UCSD-AML1 (cell line): Measurements from ENCODE around the gene ATP1A4.

Experiments used
- DNase-seq: peaks from one replicate; lab custom pipeline; 2025; ENCODE audit not compliant: unreplicated experiment; lab: John Stamatoyannopoulos, UW

The ATP1A4 gene

DNA sequence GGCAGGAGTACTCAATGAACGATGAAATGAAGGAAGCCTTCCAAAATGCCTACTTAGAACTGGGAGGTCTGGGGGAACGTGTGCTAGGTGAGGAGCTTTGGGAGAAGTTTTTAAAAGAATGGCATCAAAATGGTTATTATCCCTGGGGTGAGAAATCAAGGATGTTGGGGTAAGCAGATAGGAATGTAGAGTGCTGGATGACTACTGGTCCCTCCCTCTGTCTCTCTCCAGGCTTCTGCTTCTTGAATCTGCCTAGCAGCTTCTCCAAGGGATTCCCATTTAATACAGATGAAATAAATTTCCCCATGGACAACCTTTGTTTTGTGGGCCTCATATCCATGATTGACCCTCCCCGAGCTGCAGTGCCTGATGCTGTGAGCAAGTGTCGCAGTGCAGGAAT is 20.0 kb downstream of the ATP1A4 start:
- no peak for DNase-seq

DNA sequence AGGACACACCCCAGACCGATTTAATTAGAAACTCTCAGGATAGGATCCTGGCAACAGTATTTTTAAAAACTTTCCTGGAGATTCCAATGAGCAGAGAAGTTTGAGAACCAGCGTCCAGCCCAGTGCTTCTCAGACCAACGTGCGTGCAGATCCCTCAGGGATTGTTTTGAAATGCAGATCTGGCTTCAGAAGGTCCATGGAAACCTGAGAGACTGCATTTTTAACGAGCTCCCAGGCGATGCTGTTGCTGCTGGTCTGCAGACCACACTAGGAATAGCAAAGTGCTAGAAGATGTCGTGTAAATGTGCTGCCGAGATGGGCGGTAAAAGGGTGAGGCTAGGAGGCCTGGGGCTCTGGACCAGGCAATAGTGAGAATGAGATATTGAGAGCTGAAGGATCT is 20.6 kb downstream of the ATP1A4 start:
- no peak for DNase-seq

DNA sequence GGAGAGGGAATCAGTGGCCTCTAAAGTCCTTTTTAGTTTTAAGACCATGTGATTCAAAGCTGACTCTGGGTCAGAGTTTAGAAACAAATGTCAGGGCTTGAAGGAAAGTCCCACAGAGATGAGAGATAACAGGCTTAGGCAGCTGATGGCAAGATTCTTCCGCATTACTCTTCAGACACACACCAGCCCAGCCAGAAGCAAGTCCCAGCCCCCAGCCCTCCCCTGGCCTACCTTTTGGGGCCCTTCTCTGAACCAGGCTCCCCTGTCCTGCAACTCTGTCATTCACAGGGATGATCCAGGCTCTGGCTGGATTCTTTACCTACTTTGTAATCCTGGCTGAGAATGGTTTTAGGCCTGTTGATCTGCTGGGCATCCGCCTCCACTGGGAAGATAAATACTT is 25.8 kb downstream of the ATP1A4 start:
- no peak for DNase-seq

DNA sequence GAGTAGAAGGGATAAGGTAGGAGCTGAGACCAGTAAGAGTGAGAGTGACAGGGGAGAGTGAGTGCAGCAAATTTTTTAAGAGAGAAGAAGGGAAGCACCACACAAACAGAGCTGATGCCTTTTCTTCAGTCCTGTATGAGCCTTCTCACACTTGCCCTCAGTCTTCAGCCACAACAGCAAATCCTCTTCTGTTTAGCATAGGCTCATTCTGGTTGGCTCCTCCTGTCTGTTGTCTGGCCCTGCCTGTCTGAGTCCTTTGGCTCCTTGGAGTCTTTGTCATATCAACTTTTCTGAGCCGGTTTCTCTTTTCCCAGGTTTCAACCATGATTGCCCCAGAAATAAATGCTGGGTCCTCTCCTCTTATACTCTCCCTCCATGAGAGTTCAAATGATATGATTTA is 26.3 kb downstream of the ATP1A4 start:
- no peak for DNase-seq

DNA sequence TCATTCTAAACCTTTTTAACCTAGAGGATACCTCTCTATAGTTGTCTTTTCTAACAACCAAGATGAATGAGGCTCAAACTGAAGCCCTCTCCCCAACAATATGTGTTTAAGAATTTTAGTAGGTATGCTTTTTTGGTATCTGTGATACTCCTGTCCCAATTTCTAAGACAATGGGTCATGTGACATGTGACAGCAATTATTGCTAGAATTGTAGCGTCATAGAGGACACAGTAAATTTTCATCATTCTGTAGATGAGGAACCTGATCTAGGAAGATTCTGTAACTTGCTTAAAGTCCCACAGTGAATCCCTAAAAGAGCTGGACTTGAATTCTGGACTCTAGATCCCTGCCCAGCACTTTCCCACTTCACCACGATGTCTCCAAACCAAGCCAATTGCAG is 27.3 kb downstream of the ATP1A4 start:
- no peak for DNase-seq

DNA sequence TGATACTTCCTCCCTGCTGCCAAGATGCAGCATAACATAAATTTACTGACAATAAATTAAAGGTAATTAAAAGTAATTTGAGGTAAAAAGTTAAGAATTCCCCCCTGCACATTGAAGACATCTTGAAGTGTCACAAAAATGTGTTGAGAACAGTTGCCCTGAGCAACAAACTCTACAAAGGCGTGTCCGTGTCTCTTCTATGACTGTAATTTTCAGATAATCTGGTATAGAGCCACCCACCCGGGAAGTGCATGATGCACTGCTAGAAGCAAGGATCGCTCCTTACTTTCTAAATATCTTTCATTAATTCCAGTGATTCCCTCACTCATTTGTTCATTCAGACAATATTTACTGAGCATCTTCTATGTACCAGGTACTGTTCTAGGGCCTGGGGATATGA is 27.9 kb downstream of the ATP1A4 start:
- DNase-seq, result no peak

DNA sequence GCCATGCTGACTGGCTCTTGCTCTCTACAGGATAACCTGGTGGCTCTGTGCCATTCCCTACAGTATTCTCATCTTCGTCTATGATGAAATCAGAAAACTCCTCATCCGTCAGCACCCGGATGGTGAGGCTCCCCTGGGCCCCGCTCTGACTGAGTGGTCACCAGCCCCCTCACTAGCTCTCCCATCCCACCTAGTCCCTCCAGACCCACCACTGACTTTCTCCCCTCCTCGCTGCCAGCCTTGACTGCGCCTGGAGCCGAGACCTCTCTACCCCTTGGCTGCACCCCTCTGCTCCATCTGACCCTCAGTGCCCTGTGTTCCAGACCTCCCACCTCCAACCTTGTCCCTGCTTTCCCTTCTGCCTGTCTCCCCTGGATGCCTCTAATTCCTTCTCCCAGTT is 34.8 kb downstream of the ATP1A4 start:
- DNase-seq, result no peak

DNA sequence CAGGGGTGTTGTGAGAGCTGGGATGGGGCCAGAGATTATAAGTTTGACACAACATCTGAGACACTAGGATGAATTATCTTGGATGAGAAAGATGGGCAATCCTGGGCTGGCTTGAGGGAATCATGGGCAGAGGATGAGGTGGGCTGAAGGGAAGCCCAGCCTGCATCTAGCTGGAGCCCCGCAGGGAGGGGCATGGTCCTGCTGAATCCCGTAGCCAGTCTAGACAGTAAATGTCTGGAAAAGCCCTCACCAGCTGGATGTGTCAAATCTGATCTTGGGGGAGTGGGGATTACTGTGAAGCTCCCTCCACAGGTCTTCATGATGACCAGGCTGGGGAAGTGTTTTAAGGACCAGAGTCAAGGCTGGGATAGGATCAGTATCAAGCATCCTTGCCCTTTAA is 35.3 kb downstream of the ATP1A4 start:
- no peak for DNase-seq

DNA sequence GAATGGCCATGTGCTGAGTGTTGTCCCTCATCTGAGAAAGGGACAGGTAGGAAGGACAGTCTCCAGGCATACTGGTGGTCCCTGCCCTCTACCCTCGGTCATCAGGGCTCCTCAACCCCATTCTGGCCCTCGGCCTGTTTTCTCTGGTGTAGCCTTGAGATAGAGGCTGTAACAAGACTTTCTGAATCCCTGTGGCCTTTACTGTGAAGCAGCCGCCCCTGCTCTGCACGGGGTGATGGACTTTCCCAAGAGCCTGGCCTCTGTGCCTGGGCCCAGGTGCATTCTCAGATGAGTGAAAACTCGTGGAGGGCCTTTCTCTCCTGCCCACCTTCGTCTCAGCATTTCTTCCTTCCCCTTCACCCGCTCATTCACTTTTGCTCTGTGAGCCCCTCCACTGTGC is 36.0 kb downstream of the ATP1A4 start:
- no peak for DNase-seq

DNA sequence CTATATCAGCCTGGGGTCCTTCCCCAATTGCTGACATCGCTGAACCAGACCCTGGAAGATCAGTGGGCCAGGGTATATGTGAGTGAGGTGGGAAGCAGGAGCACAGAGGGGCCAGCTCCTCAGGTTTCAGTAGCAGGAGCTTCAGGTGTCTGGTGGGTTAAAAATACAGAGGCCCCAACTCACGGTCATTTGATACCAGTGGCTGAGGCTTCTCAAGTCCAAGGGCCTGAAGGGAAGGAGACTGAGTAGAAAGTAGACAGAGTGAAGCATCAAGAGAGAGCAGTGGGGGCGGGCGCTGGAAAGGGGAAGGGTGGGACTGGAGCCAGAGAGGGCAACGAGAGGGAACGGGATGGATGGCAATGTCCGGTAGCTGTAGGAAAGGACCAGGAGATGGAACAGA is 36.9 kb downstream of the ATP1A4 start:
- no peak for DNase-seq

DNA sequence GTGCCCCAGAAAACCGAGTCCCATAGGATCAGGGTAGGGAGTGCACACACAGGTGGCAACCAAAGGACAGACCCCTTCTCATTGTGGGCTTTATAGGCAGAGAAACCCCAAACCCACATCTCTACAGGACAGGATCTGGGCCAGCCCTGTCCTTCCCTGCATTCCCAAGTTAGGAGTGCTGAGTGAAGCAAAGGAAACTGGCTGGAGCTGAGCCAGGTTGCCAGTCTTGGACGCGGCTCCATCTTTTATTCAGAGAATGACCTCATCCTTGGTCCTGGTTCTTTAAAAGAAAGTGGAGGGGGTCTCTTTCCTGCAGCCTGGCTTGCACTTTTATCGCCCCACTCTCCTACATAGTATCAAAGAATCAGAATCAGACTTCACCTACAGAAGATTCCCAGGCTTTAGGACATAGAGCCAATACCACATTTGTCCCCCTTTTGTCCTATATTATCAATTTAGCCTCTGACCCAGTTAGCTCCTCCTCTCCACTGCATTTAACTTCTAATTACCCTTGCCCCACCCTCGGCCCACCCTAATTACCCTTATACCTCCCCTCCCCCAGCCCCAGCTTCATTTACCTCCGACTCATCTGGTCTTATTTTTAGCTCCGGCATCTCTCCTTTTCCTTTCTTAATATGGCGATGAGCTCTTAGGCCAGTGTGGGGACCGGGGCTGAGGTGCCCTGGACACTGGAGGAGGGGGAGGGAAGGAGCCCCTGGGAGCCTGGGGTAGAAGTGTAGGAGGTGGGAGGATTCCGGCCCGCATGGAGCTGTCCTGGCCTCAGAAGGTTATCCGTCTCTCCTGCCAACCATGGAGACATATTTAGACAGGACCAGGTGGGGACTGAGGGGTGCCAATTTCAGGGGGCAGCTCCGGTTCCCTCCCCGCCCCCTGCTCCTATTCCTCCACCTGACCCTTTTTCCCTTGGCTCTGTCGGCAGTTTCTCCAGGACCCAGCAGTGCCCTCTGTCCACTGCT is 38.5 kb downstream of the ATP1A4 start, which contains the start of gene CASQ1:
Gene CASQ1, plus strand, starts transcription at position 927 of the 977 bp plus-strand sequence. CDS start 177 bp downstream, outside the sequence.
- no peak for DNase-seq

DNA sequence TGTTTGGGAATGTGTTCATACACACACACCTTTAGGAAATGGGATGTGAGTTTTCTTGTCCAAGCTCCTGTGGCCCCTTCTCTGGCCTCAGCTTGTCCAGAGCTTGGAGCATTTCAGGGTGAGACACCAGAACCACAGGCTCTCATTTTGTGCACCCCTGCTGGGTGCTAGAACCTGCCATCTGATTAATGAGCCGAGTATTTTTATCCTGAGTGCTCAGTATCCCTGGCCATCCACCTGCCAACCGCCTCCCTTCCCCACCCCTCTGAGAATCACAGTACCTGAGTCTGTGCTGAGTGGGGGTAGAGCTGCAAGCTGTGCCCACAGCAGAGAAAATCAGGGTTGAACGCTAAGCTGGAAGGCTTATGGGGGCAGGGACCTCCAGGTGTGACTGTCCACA is 40.4 kb downstream of the ATP1A4 start:
- DNase-seq, result no peak

DNA sequence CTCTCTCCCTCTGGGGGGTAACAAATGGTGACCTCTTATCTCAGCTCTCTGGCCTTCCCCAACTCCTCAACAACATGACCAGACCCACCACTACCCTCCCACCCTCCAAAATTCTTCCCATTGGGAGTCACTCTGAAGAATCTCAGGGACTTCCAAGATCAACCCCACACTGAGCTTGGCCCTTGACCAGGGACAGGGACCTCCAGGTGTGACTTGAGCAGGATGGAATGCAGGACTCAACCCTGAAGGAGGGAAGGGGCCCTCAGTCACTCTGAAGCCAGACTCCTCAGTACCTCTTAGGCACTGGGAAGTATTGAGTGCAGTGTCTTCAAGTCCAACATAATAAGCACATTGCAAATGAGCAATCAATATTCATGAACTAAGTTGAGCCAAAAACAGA is 40.8 kb downstream of the ATP1A4 start:
- no peak for DNase-seq

DNA sequence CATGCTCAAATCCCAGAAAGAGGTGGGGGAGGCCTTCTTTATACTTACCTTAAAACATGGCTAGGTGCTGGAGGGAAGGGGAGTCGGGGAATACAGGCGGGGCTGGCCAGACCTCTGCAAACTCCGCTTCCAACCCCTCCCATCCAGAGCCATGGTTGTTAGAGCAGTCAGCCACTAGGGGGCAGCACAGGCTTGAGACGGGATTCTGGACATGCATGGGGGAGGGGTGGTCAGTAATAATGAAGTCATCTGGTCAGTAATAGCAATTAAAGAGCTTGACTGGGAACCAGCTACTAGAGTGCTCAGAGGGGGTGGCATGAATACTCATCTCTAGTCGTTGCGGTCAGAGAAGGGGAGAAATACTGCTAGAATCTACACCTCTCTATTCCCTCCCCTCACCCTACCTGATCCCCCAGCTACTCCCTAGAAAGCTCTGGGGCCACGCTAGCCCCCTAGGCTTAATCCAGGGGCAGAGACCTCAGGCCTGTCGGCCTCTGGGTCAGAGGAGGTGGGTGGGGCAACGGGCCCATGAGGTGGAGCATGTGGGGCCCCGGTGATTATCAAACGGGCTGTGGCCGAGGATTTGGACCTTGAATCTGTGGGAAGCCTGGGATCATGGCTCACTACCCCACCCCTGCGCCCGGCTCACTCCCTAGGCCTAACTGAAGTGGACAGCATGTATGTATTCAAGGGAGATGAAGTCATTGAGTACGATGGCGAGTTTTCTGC is 41.9 kb downstream of the ATP1A4 start:
- DNase-seq, result peak; percentile 73

DNA sequence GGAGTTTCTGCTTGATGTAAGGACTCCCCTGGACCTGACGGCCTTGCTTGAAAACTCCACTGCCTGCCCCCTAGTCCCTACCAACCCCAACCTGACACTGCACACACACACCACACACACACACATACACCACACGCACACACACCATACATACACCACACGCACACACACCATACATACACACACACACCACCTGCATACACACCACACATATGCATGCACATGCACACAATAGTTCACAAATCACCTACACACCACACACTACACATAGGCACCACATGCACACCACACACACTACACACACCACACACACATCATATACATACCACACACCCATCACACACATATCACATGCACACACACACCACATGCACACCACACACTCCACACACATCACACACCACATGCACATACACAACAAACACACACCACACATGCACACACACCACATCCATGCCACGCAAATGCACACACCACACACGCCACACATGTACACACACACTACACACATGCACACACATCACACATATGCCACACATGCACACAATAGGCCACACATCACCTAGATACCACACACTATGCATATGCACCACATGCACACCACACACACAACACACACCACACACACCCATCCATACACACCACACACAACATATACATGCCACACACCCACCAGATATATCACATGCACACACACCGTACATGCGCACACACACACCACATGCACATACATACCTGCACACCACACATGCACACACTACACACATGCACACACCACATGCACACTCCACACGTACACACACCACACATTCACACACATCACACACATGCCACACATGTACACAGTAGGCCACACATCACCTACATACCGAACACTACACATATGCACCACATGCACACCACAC is 42.7 kb downstream of the ATP1A4 start:
- DNase-seq, result no peak

DNA sequence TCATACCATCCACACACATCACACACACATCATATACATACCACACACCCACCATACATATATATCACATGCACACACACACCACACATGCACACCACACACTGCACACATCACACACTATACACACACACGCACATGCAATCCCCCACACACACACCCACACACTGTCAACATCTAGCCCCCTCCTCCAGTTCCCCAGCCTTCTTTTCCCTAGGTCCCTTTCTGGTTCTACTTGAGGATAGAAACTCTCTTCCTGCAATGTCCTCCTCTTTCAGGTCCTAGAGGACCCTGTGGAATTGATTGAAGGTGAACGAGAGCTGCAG is 43.3 kb downstream of the ATP1A4 start:
- DNase-seq, result no peak

DNA sequence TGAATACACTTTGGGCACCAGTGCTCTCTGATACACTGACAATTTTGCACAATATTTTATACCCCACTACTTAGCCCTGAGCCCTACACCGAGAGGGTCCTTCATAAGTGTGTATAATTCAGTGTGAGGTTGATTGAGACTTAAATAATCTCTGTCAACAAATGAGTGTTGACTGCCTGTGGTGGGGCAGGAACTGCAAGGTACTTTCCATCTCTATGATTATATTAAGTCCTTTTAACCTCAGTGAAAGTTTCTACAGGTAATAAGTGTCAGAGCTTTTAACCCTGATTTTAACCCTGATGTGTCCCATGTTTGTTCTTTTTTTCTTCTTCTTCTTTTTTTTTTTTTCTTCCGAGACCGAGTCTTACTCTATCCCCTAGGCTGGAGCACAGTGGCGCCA is 44.7 kb downstream of the ATP1A4 start:
- DNase-seq, result no peak

DNA sequence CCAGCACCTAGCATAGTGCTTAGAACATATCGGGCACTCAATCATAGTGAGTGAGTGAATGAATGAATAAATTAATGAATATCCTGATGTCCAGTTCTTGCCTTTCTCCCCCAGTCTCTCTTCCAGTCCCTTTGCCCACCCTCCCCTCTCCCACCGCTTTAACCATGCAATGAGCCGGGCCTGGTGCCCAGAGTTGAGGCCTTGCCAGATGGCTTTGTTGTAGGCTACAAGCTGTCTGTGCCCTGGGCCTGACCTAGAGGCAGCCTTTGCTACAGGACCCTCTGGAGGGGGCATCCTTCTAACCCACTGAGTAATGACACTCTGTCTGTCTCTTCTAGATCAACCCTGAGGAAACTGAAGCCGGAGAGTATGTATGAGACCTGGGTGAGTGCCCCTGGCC is 45.8 kb downstream of the ATP1A4 start:
- DNase-seq, result no peak

DNA sequence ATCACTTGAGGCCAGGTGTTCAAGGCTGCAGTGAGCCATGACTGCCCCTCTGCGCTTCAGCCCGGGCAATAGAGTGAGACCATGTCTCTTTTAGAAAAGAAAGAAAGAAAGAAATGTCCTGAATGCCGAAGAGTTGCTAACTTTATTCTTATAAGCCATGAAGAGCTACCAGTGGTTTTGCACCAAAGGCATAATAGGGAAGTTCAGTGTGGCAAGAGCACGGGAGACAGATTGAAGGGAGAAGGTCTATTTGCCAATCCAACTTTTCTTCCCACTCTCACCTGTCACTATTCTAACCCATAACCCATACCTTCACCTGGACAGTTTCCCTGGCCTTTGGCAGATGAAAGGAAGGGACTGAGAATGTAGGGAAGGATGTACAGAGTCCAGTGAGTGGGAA is 49.4 kb downstream of the ATP1A4 start:
- no peak for DNase-seq

DNA sequence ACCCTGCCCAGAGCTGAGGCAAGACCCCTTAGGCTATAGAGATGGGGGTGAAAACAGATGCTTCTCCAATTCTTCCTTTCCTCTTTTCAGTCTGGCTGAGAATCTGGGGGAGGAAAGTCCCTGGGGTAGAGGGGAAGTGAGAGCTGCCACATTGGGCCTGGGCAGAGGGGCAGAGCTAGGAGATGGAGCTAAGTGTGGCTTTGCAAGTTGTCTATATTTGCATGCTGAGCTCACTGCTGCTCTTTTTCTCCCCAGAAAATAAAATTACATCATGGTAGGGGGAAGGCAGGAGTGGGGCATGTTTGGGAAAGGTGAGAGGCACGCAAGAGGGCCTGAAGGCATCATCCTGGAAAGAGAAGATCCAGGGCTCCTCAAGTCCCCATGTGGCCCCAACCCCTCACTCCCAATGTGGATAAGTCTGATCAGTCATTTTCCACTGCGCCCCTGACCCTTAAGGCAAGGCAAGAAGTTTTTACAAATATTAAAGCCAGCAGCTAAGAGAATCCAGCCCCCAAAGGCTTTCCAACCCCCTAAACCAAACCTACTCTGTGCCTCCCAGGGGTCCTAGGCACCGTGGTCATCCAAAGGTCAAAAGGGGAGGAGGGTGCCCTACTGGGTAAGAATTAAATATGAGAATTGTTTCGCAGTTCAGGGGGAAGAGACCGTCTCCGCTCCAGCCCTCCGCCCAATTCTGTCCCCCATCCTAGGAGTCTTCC is 53.3 kb downstream of the ATP1A4 start:
- DNase-seq, result peak; percentile 32
